Measurements from ENCODE around the gene EPHB1. TPM values are rescaled to one million over a fixed set of nuclear protein-coding genes. Genes with fewer than 3 reads are reported as not detected.

Gene EPHB1
- total and polyA plus RNA-seq, 2 of the 13 experiments (the other 11 are each of a cell fraction or from before 2014, with no cell fraction given), result 0.07 to 0.21 TPM

DNA sequence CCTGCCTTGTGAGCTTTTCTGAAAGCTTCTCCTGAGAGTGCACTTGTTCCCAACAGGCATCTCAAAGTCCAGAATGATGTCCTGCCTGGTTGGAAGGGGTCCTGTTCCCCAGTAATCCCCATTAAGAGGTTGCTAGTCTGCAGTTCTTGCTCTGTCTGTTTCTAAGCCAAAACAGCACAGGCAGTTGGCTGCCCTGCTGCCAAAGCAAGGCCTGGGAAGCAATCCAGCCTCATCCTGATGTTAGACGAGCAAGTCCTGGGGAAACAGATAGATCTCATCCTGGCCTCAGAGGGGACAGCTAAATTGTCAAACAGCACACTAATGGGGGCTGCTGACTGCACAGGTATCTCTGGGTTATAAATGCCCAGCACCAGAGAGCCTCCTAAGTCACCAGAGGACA is 198.0 kb downstream of the EPHB1 start:
- ChIA-PET CTCF (ENCODE audit: low intra/inter-chr PET ratio, low total read pairs) (no interaction called here), POLR2A (no interaction called here)
- Histone ChIP-seq H3K9me3 (ENCODE audit: low read length) (no peaks in the 10 kb centered on the region), H3K27me3 (ENCODE audit: control insufficient read depth in 1 of 2, insufficient read depth in 2 of 2, low read length in 2 of 2) (no peaks in the 10 kb centered on the region; a peak in 3 of 5 replicates), H3K4me3 (replicated peaks in 1 of 3; ENCODE audit: insufficient read depth in 1 of 3, low read depth in 2 of 3, low read length in 3 of 3) (no peak overlapping the region), H3K36me3 (replicated peaks in 1 of 2; ENCODE audit: control insufficient read depth in 1 of 2, insufficient read depth in 2 of 2, low read length in 2 of 2) (no peaks in the 10 kb centered on the region), H3K9ac (ENCODE audit: insufficient read depth, low read depth, low read length) (no peak overlapping the region), H4K20me1 (ENCODE audit: insufficient read depth, low read length) (no peaks in the 10 kb centered on the region), H2AFZ (ENCODE audit: low read length) (no peak overlapping the region), H3K4me1 (ENCODE audit: insufficient read depth, low read length) (no peaks in the 10 kb centered on the region), H3K27ac (ENCODE audit: extremely low read length, insufficient read depth, low read length) (no peak overlapping the region), H3K4me2 (ENCODE audit: low read depth, low read length) (no peak overlapping the region), H3K79me2 (ENCODE audit: insufficient read depth, low read length) (no peaks in the 10 kb centered on the region)
- FAIRE-seq (no peak), ATAC-seq (no peak), DNase-seq (ENCODE audit: low spot score) (no peak)
- TF ChIP-seq ZNF329 (CRISPR knock-in tag; IDR thresholded peaks at IDR 0.05; ENCODE audit: low read depth) (no peak), ZNF513 (CRISPR knock-in tag; conservative IDR thresholded peaks at IDR 0.05) (no peak), SIN3B (IDR thresholded peaks at IDR 0.05; ENCODE audit: low read length) (no peak), PITX1 (CRISPR knock-in tag; IDR thresholded peaks at IDR 0.05) (no peak), JARID2 (CRISPR knock-in tag; IDR thresholded peaks at IDR 0.05; ENCODE audit: insufficient replicate concordance) (no peak), ZBTB44 (CRISPR knock-in tag; IDR thresholded peaks at IDR 0.05) (no peak), MIXL1 (CRISPR knock-in tag; IDR thresholded peaks at IDR 0.05) (no peak), CENPT (CRISPR knock-in tag; IDR thresholded peaks at IDR 0.05; ENCODE audit: low read depth) (no peak)
- TF ChIP-seq, protein P1, sequence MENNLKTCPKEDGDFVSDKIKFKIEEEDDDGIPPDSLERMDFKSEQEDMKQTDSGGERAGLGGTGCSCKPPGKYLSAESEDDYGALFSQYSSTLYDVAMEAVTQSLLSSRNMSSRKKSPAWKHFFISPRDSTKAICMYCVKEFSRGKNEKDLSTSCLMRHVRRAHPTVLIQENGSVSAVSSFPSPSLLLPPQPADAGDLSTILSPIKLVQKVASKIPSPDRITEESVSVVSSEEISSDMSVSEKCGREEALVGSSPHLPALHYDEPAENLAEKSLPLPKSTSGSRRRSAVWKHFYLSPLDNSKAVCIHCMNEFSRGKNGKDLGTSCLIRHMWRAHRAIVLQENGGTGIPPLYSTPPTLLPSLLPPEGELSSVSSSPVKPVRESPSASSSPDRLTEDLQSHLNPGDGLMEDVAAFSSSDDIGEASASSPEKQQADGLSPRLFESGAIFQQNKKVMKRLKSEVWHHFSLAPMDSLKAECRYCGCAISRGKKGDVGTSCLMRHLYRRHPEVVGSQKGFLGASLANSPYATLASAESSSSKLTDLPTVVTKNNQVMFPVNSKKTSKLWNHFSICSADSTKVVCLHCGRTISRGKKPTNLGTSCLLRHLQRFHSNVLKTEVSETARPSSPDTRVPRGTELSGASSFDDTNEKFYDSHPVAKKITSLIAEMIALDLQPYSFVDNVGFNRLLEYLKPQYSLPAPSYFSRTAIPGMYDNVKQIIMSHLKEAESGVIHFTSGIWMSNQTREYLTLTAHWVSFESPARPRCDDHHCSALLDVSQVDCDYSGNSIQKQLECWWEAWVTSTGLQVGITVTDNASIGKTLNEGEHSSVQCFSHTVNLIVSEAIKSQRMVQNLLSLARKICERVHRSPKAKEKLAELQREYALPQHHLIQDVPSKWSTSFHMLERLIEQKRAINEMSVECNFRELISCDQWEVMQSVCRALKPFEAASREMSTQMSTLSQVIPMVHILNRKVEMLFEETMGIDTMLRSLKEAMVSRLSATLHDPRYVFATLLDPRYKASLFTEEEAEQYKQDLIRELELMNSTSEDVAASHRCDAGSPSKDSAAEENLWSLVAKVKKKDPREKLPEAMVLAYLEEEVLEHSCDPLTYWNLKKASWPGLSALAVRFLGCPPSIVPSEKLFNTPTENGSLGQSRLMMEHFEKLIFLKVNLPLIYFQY (CRISPR knock-in tag; IDR thresholded peaks at IDR 0.05; ENCODE audit: borderline replicate concordance), result no peak
- BruUV-seq (replicated peaks), result no TSS peak
- intact Hi-C loops (cut with micrococcal nuclease; ENCODE audit: unreplicated experiment) (no loop called here), in situ Hi-C loops (cut with HindIII; ENCODE audit: extremely low pct_ligation_motif_present, low pct_unique_long_range_greater_than_20kb) (no loop called here)
- WGBS (ENCODE audit: low lambda C conversion rate), result 0% methylated on average over 1 of the region's 1 CpG
